ENCODE measurements around the gene OR6C65. TPM values are rescaled to one million over a fixed set of nuclear protein-coding genes. Genes with fewer than 3 reads are reported as not detected.
"Not testable (repeated sequence)": the region's sequence is repeated elsewhere in the genome, so short reads cannot be mapped to it uniquely, and the experiment has no call there.

Gene OR6C65
- total RNA-seq, 3 donors from 2014 or later: not detected

DNA sequence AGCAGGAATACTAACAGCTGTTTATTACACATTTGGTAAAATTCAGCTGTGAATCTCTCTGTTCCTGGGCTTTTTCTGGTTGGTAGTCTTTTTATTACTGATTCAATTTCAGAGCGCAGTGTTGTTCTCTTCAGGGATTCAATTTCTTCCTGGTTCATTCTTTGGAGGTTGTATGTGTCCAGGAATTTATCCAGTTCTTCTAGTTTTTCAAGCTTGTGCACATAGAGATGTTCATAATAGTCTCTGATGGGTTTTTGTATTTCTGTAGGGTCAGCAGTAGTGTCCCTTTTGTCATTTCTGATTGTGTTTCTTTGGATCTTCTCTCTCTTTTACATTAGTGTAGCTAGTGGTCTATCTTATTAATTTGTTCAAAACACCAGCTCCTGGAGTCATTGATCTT, 16.6 kb downstream of the OR6C65 start:
- intact Hi-C loops (cut with DNase I, micrococcal nuclease): no loop called here
- DNase-seq (no peak), ATAC-seq (no peak)
- TF ChIP-seq, protein P1, sequence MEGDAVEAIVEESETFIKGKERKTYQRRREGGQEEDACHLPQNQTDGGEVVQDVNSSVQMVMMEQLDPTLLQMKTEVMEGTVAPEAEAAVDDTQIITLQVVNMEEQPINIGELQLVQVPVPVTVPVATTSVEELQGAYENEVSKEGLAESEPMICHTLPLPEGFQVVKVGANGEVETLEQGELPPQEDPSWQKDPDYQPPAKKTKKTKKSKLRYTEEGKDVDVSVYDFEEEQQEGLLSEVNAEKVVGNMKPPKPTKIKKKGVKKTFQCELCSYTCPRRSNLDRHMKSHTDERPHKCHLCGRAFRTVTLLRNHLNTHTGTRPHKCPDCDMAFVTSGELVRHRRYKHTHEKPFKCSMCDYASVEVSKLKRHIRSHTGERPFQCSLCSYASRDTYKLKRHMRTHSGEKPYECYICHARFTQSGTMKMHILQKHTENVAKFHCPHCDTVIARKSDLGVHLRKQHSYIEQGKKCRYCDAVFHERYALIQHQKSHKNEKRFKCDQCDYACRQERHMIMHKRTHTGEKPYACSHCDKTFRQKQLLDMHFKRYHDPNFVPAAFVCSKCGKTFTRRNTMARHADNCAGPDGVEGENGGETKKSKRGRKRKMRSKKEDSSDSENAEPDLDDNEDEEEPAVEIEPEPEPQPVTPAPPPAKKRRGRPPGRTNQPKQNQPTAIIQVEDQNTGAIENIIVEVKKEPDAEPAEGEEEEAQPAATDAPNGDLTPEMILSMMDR (IDR thresholded peaks at IDR 0.05): no peak
- Histone ChIP-seq H3K9me3 (no peaks in the 10 kb centered on the region), H3K4me3 (no peak overlapping the region), H3K4me1 (ENCODE audit: low read depth) (no peaks in the 10 kb centered on the region), H3K36me3 (ENCODE audit: low read depth) (no peaks in the 10 kb centered on the region)

DNA sequence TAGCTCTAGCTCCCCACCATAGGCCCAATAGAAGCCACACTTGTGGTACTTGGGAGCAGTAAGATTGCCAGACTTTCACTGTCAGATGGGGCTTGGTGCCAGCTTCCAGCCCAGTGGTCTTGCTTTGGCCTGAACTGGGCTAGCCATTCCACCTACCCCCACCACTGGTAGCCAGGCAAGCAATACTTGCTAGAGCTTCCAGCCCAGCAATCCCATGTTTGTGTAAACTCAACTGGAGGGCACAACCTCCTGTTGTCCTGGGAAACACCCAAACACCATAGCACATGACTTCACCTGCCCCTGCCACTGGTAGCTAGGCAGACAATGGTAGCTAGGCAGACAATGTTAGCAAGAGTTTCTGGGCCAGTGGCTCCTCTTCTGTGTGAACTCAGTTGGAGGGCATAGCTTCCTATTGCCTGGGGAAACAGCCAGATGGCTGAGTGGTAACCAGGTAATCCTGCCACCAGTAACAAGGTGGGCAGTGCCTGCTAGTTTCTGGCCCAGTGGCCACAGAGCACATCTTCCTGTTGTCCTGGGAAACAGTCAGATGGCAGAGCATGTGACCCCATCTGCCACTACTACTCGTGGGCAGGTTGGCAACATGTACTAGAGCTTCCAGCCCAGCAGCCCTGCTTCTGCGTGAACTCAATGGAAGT, 20.1 kb downstream of the OR6C65 start:
- Histone ChIP-seq H3K4me3 (no peak overlapping the region), H3K9me3 (no peaks in the 10 kb centered on the region), H3K4me1 (ENCODE audit: low read depth) (no peaks in the 10 kb centered on the region), H3K36me3 (ENCODE audit: low read depth) (no peaks in the 10 kb centered on the region)
- intact Hi-C loops (cut with DNase I, micrococcal nuclease): no loop called here
- no peak for DNase-seq
- ATAC-seq: no peak
- TF ChIP-seq, protein P1 (IDR thresholded peaks at IDR 0.05): no peak

- Histone ChIP-seq H3K4me3 (no peak within 1 kb of the TSS), H3K9me3 (no peaks in the 10 kb centered on the region), H3K36me3 (ENCODE audit: low read depth) (no peaks in the 10 kb centered on the region), H3K4me1 (ENCODE audit: low read depth) (no peaks in the 10 kb centered on the region)
- ATAC-seq: no peak
- DNase-seq: no peak
- TF ChIP-seq, protein P1 (IDR thresholded peaks at IDR 0.05): no peak
- intact Hi-C loops (cut with DNase I, micrococcal nuclease): no loop called here
Measured at GRCh38 chr12:55425954-55426353, 25.6 kb downstream of the OR6C65 start, which contains the start of gene OR6C76. OR6C76 (plus strand) TSS chr12:55426254; CDS start chr12:55426254, 0 bp downstream.

DNA sequence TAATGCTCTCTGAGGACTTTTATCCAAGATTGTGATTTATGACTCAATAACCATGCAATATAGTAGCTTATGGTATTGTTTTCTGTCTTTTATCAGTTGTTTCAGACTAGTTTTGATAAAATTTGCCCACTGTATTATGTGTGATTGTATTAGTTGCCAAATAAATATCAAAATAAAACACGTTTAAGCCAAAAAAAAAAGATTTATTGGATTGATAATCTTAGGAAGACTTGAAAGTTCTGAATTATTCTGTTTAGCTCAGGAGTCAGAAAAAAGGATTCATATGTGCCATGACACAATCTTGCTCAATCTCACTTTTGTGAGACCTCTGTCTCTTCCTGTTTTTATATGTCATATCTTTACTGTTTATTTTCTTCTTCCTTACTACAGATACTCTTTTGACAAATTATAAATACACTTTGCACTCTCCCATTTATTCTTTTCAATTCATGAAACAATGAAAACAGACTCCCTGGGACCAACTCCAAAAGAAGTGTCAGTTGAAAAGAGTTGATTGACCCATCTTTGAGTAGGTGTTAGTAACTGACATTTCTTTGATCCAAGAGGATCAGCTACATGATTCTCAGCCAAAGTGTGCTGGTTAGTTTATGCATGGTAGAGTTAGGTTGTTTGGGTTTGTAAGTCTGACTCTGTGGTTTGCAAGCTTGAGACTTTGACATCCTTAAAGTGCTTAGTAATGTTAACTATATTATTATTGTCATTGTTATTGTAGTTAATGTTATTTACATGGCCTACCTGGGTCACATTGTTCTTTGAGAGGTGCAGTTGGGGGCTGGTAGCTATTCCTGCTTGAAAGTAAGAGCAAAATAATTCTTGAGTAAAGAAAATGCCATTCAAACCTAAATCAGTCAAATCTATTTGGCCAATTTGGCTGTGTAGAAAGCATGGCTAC, 28.3 kb downstream of the OR6C65 start:
- H3K9me3 ChIP-seq: no peaks in the 10 kb centered on the region
- TF ChIP-seq, protein P1 (IDR thresholded peaks at IDR 0.05): no peak
- DNase-seq (no peak), ATAC-seq (no peak)
- H3K36me3 ChIP-seq (ENCODE audit: low read depth): no peaks in the 10 kb centered on the region
- no peak overlapping the region for H3K4me3 ChIP-seq
- H3K4me1 ChIP-seq (ENCODE audit: low read depth): no peaks in the 10 kb centered on the region
- intact Hi-C loops (cut with DNase I, micrococcal nuclease): no loop called here

GRCh38 chr12:55441233-55441632, 40.9 kb downstream of the OR6C65 start:
- H3K4me3 ChIP-seq; H3K9me3 ChIP-seq; ATAC-seq; intact Hi-C loops (cut with DNase I, micrococcal nuclease); H3K4me1 ChIP-seq (ENCODE audit: low read depth); H3K36me3 ChIP-seq (ENCODE audit: low read depth); DNase-seq: not testable (repeated sequence)

DNA sequence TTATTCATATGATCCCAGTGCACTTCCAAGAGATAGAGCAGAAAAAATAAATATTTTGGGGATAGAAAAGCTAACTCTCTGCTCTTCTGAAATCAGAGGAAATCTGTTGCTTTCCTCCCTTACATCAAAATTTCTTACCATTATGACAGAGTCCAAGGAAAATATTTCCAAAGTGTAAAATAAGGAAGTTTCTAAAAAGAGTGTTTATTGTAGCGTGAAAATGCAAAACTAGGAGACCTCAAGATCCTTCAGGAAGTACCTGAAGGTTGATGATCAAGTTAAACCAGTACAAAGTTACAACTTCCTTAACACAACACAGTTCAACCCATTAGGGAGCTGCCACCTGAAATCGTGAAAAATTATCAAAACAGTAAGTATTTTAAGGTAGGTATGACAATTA, 43.4 kb downstream of the OR6C65 start, which contains the start of gene OR6C2:
Gene OR6C2, plus strand, starts transcription at position 301 of the 400 bp plus-strand sequence. CDS start 8,138 bp downstream, outside the sequence.
- Histone ChIP-seq H3K9me3 (peaks cover 6% of the 10 kb centered on the region), H3K4me1 (ENCODE audit: low read depth) (no peaks in the 10 kb centered on the region), H3K4me3 (no peak within 1 kb of the TSS), H3K36me3 (ENCODE audit: low read depth) (no peaks in the 10 kb centered on the region)
- DNase-seq (no peak), ATAC-seq (no peak)
- intact Hi-C loops (cut with DNase I, micrococcal nuclease): no loop called here
- TF ChIP-seq, protein P1 (IDR thresholded peaks at IDR 0.05): no peak

All from mucosa of descending colon (tissue), 3 donors.